Measurements from ENCODE around the gene SSR1.
"Not testable (repeated sequence)": the region's sequence is repeated elsewhere in the genome, so short reads cannot be mapped to it uniquely, and the experiment has no call there.

Gene SSR1

GRCh38 chr6:7283676-7284075 is 29.3 kb downstream of the SSR1 start:
- in situ Hi-C loops (cut with MboI; ENCODE audit: low sequenced_read_pairs), result no loop called here

GRCh38 chr6:7282097-7282906 is 30.7 kb downstream of the SSR1 start:
- in situ Hi-C loops (cut with MboI; ENCODE audit: low sequenced_read_pairs), result no loop called here

- in situ Hi-C loops (cut with MboI; ENCODE audit: low sequenced_read_pairs), result no loop called here
Measured at GRCh38 chr6:7276199-7276524, 36.8 kb downstream of the SSR1 start.

- in situ Hi-C loops (cut with MboI; ENCODE audit: low sequenced_read_pairs), result not testable (repeated sequence)
Measured at GRCh38 chr6:7274525-7274924, 38.5 kb downstream of the SSR1 start.

- in situ Hi-C loops (cut with MboI; ENCODE audit: low sequenced_read_pairs), result no loop called here
Measured at GRCh38 chr6:7273709-7274108, 39.3 kb downstream of the SSR1 start.

- in situ Hi-C loops (cut with MboI; ENCODE audit: low sequenced_read_pairs), result no loop called here
Measured at GRCh38 chr6:7271205-7271534, 41.8 kb downstream of the SSR1 start.

GRCh38 chr6:7270320-7271204 is 42.4 kb downstream of the SSR1 start:
- in situ Hi-C loops (cut with MboI; ENCODE audit: low sequenced_read_pairs), result no loop called here

GRCh38 chr6:7269816-7270215 is 43.2 kb downstream of the SSR1 start:
- in situ Hi-C loops (cut with MboI; ENCODE audit: low sequenced_read_pairs), result no loop called here

GRCh38 chr6:7268816-7269555 is 44.0 kb downstream of the SSR1 start:
- in situ Hi-C loops (cut with MboI; ENCODE audit: low sequenced_read_pairs), result no loop called here

- in situ Hi-C loops (cut with MboI; ENCODE audit: low sequenced_read_pairs), result no loop called here
Measured at GRCh38 chr6:7268362-7268761, 44.6 kb downstream of the SSR1 start.

GRCh38 chr6:7267466-7268091 is 45.4 kb downstream of the SSR1 start:
- in situ Hi-C loops (cut with MboI; ENCODE audit: low sequenced_read_pairs), result no loop called here

- in situ Hi-C loops (cut with MboI; ENCODE audit: low sequenced_read_pairs), result no loop called here
Measured at GRCh38 chr6:7267071-7267465, 45.9 kb downstream of the SSR1 start.

- in situ Hi-C loops (cut with MboI; ENCODE audit: low sequenced_read_pairs), result not testable (repeated sequence)
Measured at GRCh38 chr6:7265385-7265726, 47.6 kb downstream of the SSR1 start.

GRCh38 chr6:7264686-7265384 is 48.2 kb downstream of the SSR1 start:
- in situ Hi-C loops (cut with MboI; ENCODE audit: low sequenced_read_pairs), result no loop called here

- in situ Hi-C loops (cut with MboI; ENCODE audit: low sequenced_read_pairs), result no loop called here
Measured at GRCh38 chr6:7264041-7264440, 49.0 kb downstream of the SSR1 start.

- in situ Hi-C loops (cut with MboI; ENCODE audit: low sequenced_read_pairs), result not testable (repeated sequence)
Measured at GRCh38 chr6:7263519-7263805, 49.5 kb downstream of the SSR1 start.

- in situ Hi-C loops (cut with MboI; ENCODE audit: low sequenced_read_pairs), result no loop called here
Measured at GRCh38 chr6:7262746-7263518, 50.1 kb downstream of the SSR1 start.

- in situ Hi-C loops (cut with MboI; ENCODE audit: low sequenced_read_pairs), result no loop called here
Measured at GRCh38 chr6:7261852-7262461, 51.0 kb downstream of the SSR1 start.

GRCh38 chr6:7261032-7261841 is 51.8 kb downstream of the SSR1 start:
- in situ Hi-C loops (cut with MboI; ENCODE audit: low sequenced_read_pairs), result no loop called here

Data from hTERT RPE-1 (cell line).